K562 (cell line): ENCODE results near the gene FOXJ3. TPM values are rescaled to one million over a fixed set of nuclear protein-coding genes. Genes with fewer than 3 reads are reported as not detected.

Experiments used
- ATAC-seq: fragments of 200-7000 bp; cut with Tn5 transposase; 3 replicates; pipeline ENCODE4 v1.9.1; 2020; ENCODE audit warnings: moderate library complexity
- BruUV-seq: library from RNA; stranded (reverse); fragments of 400-500 nt; replicated peaks from 2 replicates; lab custom pipeline; 2021; lab: Mats Ljungman, UMichigan
- CTCF ChIA-PET: fragments of 300-600 bp; formaldehyde crosslinking; extraction: SDS; loops from one replicate; lab custom pipeline; 2021; ENCODE audit warnings: low intra/inter-chr PET ratio; lab: Yijun Ruan, JAX
- POLR2A ChIA-PET: fragments of 300-600, 350-650 bp; sonication (Branson Sonifier 250); formaldehyde crosslinking; extraction: SDS; loops from one replicate; lab custom pipeline; 2021; ENCODE audit warnings: antibody characterized with exemption, inconsistent platforms; lab: Yijun Ruan, JAX
- DNase-seq, 4 experiments: peaks; one replicate each; pipeline versions ENCODE4 v3.0.0 to v3.0.0-alpha.2; 2011 to 2018; ENCODE audit warnings: low spot score in 3 of 4, mixed read lengths in 3 of 4; ENCODE audit errors: extremely low read depth in 1 of 4
- FAIRE-seq: peaks from 2 replicates; lab custom pipeline; 2011; peaks lifted over from hg19 to GRCh38; lab: Jason Lieb, UNC
- H2AFZ ChIP-seq: 2 replicates; pipeline ENCODE4 v1.6.0; 2011; ENCODE audit warnings: low read depth, low read length, control low read depth, inconsistent platforms
- H3K27ac ChIP-seq: fragments of 200-600 bp; 3 replicates; pipeline ENCODE4 v1.8.0; 2011; ENCODE audit warnings: low read depth, mild to moderate bottlenecking, control low read depth, inconsistent platforms, low read length, moderate library complexity, mixed read lengths; ENCODE audit errors: extremely low read depth
- H3K27me3 ChIP-seq, 2 experiments: fragments of 300-600 bp in 1 of 2; 2 replicates in 1 of 2; 3 replicates in 1 of 2; pipeline versions ENCODE4 v1.6.0 to v1.8.0; 2011; ENCODE audit warnings: inconsistent platforms in 2 of 2, low read length in 2 of 2, mild to moderate bottlenecking in 1 of 2, mixed read lengths in 1 of 2, moderate library complexity in 1 of 2; ENCODE audit not compliant: control insufficient read depth in 2 of 2, insufficient read depth in 2 of 2
- H3K36me3 ChIP-seq: fragments of 300-600 bp; 3 replicates; pipeline ENCODE4 v1.8.0; 2011; ENCODE audit warnings: mild to moderate bottlenecking, low read length, inconsistent platforms; ENCODE audit not compliant: control insufficient read depth, insufficient read depth
- H3K4me1 ChIP-seq, 2 experiments: fragments of 200-600 bp in 1 of 2; replicated peaks in 1 of 2; 2 replicates in 1 of 2; 3 replicates in 1 of 2; pipeline versions ENCODE4 v1.5.1 to v1.8.0; 2011; ENCODE audit warnings: inconsistent platforms in 2 of 2, low read length in 2 of 2, mild to moderate bottlenecking in 1 of 2, mixed read lengths in 1 of 2, moderate library complexity in 1 of 2; ENCODE audit not compliant: control insufficient read depth in 2 of 2, insufficient read depth in 2 of 2
- H3K4me2 ChIP-seq: 2 replicates; pipeline ENCODE4 v1.6.1; 2011; ENCODE audit warnings: low read length, control low read depth, inconsistent platforms, mixed read lengths; ENCODE audit not compliant: insufficient read depth
- H3K4me3 ChIP-seq: fragments of 200-600 bp; sonication (generic), shearing (Covaris generic); 2 replicates; pipeline ENCODE4 v1.5.1; 2016; ENCODE audit warnings: control low read depth, inconsistent platforms
- H3K79me2 ChIP-seq: fragments of 200-600 bp; 3 replicates; pipeline ENCODE4 v1.8.0; 2011; ENCODE audit warnings: low read length, inconsistent platforms; ENCODE audit not compliant: control insufficient read depth, insufficient read depth
- H3K9ac ChIP-seq, 2 experiments: 2 replicates each; pipeline versions ENCODE4 v1.6.0 to v1.6.1; 2011; ENCODE audit warnings: low read depth in 2 of 2, low read length in 2 of 2, control low read depth in 1 of 2, inconsistent platforms in 1 of 2, mild to moderate bottlenecking in 1 of 2, mixed read lengths in 1 of 2; ENCODE audit not compliant: insufficient read depth in 1 of 2
- H3K9me1 ChIP-seq: one replicate; pipeline ENCODE4 v1.6.0; 2011; ENCODE audit warnings: inconsistent platforms, mild to moderate bottlenecking, low read length, moderate library complexity; ENCODE audit not compliant: control insufficient read depth, insufficient read depth
- H3K9me3 ChIP-seq: replicated peaks from 2 replicates; pipeline ENCODE4 v1.5.1; 2011; ENCODE audit warnings: low read depth, low read length, inconsistent platforms; ENCODE audit not compliant: control insufficient read depth, insufficient read depth
- H4K20me1 ChIP-seq: replicated peaks from 2 replicates; pipeline ENCODE4 v1.6.1; 2011; ENCODE audit warnings: low read length, inconsistent platforms, mixed read lengths; ENCODE audit not compliant: control insufficient read depth, insufficient read depth
- BACH1 ChIP-seq: fragments of 200-800 bp; sonication (Bioruptor generic); IDR thresholded peaks from 2 replicates; pipeline ENCODE4 v1.6.1; 2016; ENCODE audit warnings: missing genetic modification characterization, missing compliant biosample characterization
- CREBBP ChIP-seq: IDR thresholded peaks from one replicate; pipeline ENCODE4 v1.6.1; 2012; ENCODE audit warnings: low read depth, mild to moderate bottlenecking, control low read depth, inconsistent platforms, low read length
- ETS2 ChIP-seq: IDR thresholded peaks from 2 replicates; pipeline ENCODE4 v1.6.1; 2016; ENCODE audit warnings: borderline replicate concordance, missing genetic modification characterization, mild to moderate bottlenecking, moderate library complexity, missing compliant biosample characterization; ENCODE audit not compliant: poor library complexity, severe bottlenecking
- ILK ChIP-seq: fragments of 450-650 bp; IDR thresholded peaks from 2 replicates; pipeline ENCODE4 v1.6.1; 2016; ENCODE audit warnings: missing genetic modification characterization, low read depth, mild to moderate bottlenecking, missing compliant biosample characterization, moderate library complexity, borderline replicate concordance
- MBD2 ChIP-seq: sonication (generic); IDR thresholded peaks from 2 replicates; pipeline ENCODE4 v1.6.1; 2016; ENCODE audit warnings: low read depth, borderline replicate concordance
- NCOA6 ChIP-seq: fragments of 450-650 bp; IDR thresholded peaks from 2 replicates; pipeline ENCODE4 v1.6.1; 2017; ENCODE audit warnings: mild to moderate bottlenecking
- SMARCC2 ChIP-seq: fragments of 450-650 bp; IDR thresholded peaks from 2 replicates; pipeline ENCODE4 v1.6.1; 2017; ENCODE audit warnings: antibody characterized with exemption, moderate library complexity, mild to moderate bottlenecking, low read depth
- STAT5A ChIP-seq: IDR thresholded peaks from 2 replicates; pipeline ENCODE4 v1.6.1; 2012; ENCODE audit warnings: low read length, inconsistent platforms, borderline replicate concordance
- WGBS: fragments of 100-300 bp; shearing (Covaris generic); methylation state at CpG from one replicate; pipeline ENCODE4 v1.1.6; 2016; ENCODE audit warnings: low coverage, mixed read lengths; ENCODE audit not compliant: insufficient coverage; ENCODE audit errors: missing lambda C conversion rate; 5-methylcytosine and 5-hydroxymethylcytosine counted together
- in situ Hi-C: fragments of 300-500 bp; cut with MboI; formaldehyde crosslinking; loops from 4 replicates; pipeline ENCODE4 v1.15.0; 2018; ENCODE audit warnings: inconsistent platforms, mixed read lengths
- intact Hi-C: fragments of 100-400 bp; cut with micrococcal nuclease; formaldehyde crosslinking; loops from 2 replicates; pipeline ENCODE4 v1.14.2; 2022
- polyA plus RNA-seq, 8 experiments: library from polyadenylated mRNA; depleted of rRNA in 4 of 8; stranded (reverse) in 5 of 8; unstranded in 3 of 8; fragments of >200 nt; fragmentation: Nextera tagmentation in 2 of 8; fragmentation: Illumina TruSeq in 1 of 8; extraction: Ambion mirVana in 2 of 8; extraction: Trizol in 1 of 8; gene quantifications; 2 replicates each; pipeline versions ENCODE4 v1.2.1 to v1.2.3, GENCODE V29; 2011 to 2014; ENCODE audit warnings: inconsistent platforms in 1 of 8, missing spikeins in 1 of 8
- total RNA-seq, 7 experiments: library from RNA; depleted of rRNA in 6 of 7; stranded (reverse); fragments of >200 nt in 6 of 7; fragmentation: Illumina TruSeq in 2 of 7; extraction: Trizol in 2 of 7; gene quantifications; 2 replicates each; pipeline versions ENCODE4 v1.2.1 to v1.2.3, GENCODE V29; 2011 to 2021; ENCODE audit warnings: low replicate concordance in 1 of 7
- TF ChIP-seq, protein P1 (sequence below): sonication (generic); formaldehyde crosslinking; IDR thresholded peaks from 2 replicates; pipeline ENCODE4 v1.8.0; 2022; ENCODE audit warnings: mild to moderate bottlenecking, missing genetic modification reagents
- TF ChIP-seq, protein P2 (sequence below): fragments of 250-450 bp; sonication (Bioruptor Pico); IDR thresholded peaks from 2 replicates; pipeline ENCODE4 v1.9.0; 2021; ENCODE audit warnings: mild to moderate bottlenecking

Gene FOXJ3
- total and polyA plus RNA-seq, 9 of the 15 experiments (the other 6 are each of a cell fraction or from before 2014, with no cell fraction given) = 8.7 to 35.3 (median 23.4) TPM

DNA sequence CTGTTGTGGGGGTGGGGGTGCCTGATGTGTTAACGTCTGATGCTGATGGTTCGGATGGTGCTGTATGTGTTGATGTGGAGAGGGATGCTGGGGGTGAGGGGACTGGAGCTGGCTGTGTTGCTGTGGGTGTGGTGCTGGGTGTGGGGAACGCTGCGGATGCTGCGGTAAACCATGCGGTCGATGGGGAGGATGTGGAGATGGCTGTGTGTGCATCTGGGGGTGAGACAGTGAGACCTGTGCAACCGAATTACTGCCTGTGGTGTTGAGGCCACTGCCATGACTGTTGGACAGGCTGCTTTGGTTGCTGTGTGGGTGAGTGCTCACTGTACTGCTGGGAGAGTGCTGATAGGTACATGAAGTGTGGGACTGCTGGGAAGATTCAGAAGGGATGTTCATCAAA, 143.7 kb downstream of the FOXJ3 start:
- no peaks in the 10 kb centered on the region for H3K9me1 ChIP-seq
- in situ Hi-C loops (no loop called here), intact Hi-C loops (no loop called here)
- H3K79me2 ChIP-seq = no peaks in the 10 kb centered on the region
- BruUV-seq = no TSS peak
- no peak overlapping the region for H3K4me2 ChIP-seq
- ChIA-PET POLR2A (no interaction called here), CTCF (no interaction called here)
- no peak overlapping the region for H3K9ac ChIP-seq
- no peak overlapping the region for H2AFZ ChIP-seq
- H3K27ac ChIP-seq = no peak overlapping the region
- H4K20me1 ChIP-seq = no peaks in the 10 kb centered on the region
- FAIRE-seq = no peak
- H3K4me3 ChIP-seq = no peak overlapping the region
- H3K9me3 ChIP-seq = no peaks in the 10 kb centered on the region
- no peak for ATAC-seq
- TF ChIP-seq CREBBP (no peak), STAT5A (no peak), BACH1 (no peak), SMARCC2 (no peak), ETS2 (tag) (no peak), NCOA6 (no peak), MBD2 (no peak), ILK (tag) (no peak)
- TF ChIP-seq, protein P1, sequence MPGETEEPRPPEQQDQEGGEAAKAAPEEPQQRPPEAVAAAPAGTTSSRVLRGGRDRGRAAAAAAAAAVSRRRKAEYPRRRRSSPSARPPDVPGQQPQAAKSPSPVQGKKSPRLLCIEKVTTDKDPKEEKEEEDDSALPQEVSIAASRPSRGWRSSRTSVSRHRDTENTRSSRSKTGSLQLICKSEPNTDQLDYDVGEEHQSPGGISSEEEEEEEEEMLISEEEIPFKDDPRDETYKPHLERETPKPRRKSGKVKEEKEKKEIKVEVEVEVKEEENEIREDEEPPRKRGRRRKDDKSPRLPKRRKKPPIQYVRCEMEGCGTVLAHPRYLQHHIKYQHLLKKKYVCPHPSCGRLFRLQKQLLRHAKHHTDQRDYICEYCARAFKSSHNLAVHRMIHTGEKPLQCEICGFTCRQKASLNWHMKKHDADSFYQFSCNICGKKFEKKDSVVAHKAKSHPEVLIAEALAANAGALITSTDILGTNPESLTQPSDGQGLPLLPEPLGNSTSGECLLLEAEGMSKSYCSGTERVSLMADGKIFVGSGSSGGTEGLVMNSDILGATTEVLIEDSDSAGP (CRISPR knock-in tag) = no peak
- TF ChIP-seq, protein P2, sequence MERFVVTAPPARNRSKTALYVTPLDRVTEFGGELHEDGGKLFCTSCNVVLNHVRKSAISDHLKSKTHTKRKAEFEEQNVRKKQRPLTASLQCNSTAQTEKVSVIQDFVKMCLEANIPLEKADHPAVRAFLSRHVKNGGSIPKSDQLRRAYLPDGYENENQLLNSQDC (CRISPR knock-in tag) = no peak
- TF ChIP-seq, all 486 proteins: peak for 0
- no peaks in the 10 kb centered on the region for H3K27me3 ChIP-seq
- no peaks in the 10 kb centered on the region for H3K4me1 ChIP-seq
- H3K36me3 ChIP-seq = peaks cover 76% of the 10 kb centered on the region
- no peak for DNase-seq
- 89% methylated on average over 8 of the region's 8 CpGs for WGBS
